Endodermal cell (in vitro differentiated cells): ENCODE results near the gene MTSS2. TPM values are rescaled to one million over a fixed set of nuclear protein-coding genes. Genes with fewer than 3 reads are reported as not detected.

Source experiments
- DNase-seq: peaks from one replicate; pipeline ENCODE4 v3.0.0-alpha.2; 2017
- H3K27ac ChIP-seq: 2 replicates; pipeline ENCODE4 v1.5.1; 2013; ENCODE audit warnings: mild to moderate bottlenecking, low read depth, low read length, moderate library complexity
- H3K27me3 ChIP-seq: 2 replicates; pipeline ENCODE4 v1.6.1; 2013; ENCODE audit warnings: mild to moderate bottlenecking, low read length, moderate library complexity; ENCODE audit not compliant: insufficient read depth, control insufficient read depth, poor library complexity, severe bottlenecking
- H3K36me3 ChIP-seq: 2 replicates; pipeline ENCODE4 v1.7.0; 2013; ENCODE audit warnings: mild to moderate bottlenecking, low read length, moderate library complexity; ENCODE audit not compliant: control insufficient read depth, insufficient read depth
- H3K4me1 ChIP-seq: one replicate; pipeline ENCODE4 v1.7.0; 2013; ENCODE audit warnings: low read length; ENCODE audit not compliant: control insufficient read depth, insufficient read depth
- H3K4me3 ChIP-seq: 2 replicates; pipeline ENCODE4 v1.5.1; 2013; ENCODE audit warnings: mild to moderate bottlenecking, low read length, moderate library complexity
- H3K9ac ChIP-seq: 2 replicates; pipeline ENCODE4 v1.6.1; 2013; ENCODE audit warnings: mild to moderate bottlenecking, low read length, moderate library complexity; ENCODE audit not compliant: poor library complexity, severe bottlenecking; ENCODE audit errors: extremely low read depth
- H3K9me3 ChIP-seq: 2 replicates; pipeline ENCODE4 v1.6.1; 2013; ENCODE audit warnings: mild to moderate bottlenecking, low read length, moderate library complexity; ENCODE audit not compliant: control insufficient read depth
- H3K27ac Mint-ChIP-seq: 2 replicates; pipeline ENCODE4 v1.8.0; 2020; ENCODE audit warnings: mixed read lengths
- H3K27me3 Mint-ChIP-seq: 2 replicates; pipeline ENCODE4 v1.8.0; 2021; ENCODE audit warnings: mild to moderate bottlenecking, mixed read lengths; ENCODE audit not compliant: insufficient read depth
- H3K36me3 Mint-ChIP-seq: 2 replicates; pipeline ENCODE4 v1.8.0; 2020; ENCODE audit warnings: low read depth, mixed read lengths
- H3K4me1 Mint-ChIP-seq: 2 replicates; pipeline ENCODE4 v1.8.0; 2020; ENCODE audit warnings: mixed read lengths
- H3K4me3 Mint-ChIP-seq: 2 replicates; pipeline ENCODE4 v1.8.0; 2020; ENCODE audit warnings: mild to moderate bottlenecking, moderate library complexity, mixed read lengths
- H3K9me3 Mint-ChIP-seq: 2 replicates; pipeline ENCODE4 v1.8.0; 2020; ENCODE audit warnings: mild to moderate bottlenecking, mixed read lengths
- CTCF ChIP-seq: fragments of 200-600 bp; sonication (generic); conservative IDR thresholded peaks from 2 replicates; pipeline ENCODE4 v1.5.0; 2021; ENCODE audit warnings: antibody characterized with exemption, mild to moderate bottlenecking
- WGBS, 2 experiments: methylation state at CpG; one replicate each; pipeline versions ENCODE4 v1.1.5 to v1.1.7; 2013; ENCODE audit warnings: missing lambda C conversion rate in 2 of 2, mixed read lengths in 1 of 2; ENCODE audit not compliant: insufficient coverage in 1 of 2, insufficient read length in 1 of 2; 5-methylcytosine and 5-hydroxymethylcytosine counted together
- total RNA-seq, 2 donors: library from RNA; stranded (reverse); fragmentation: NEBNext Ultra II Directional in 1 of 2; extraction: Animal tissue kit (Norgen Biotek cat#: 25700) in 1 of 2; gene quantifications; 2 replicates in 1 of 2; 3 replicates in 1 of 2; pipeline ENCODE4 v1.2.1, GENCODE V29; 2021

Gene MTSS2
- total RNA-seq, 2 donors from 2014 or later, result 23.4 to 24.0 TPM

GRCh38 chr16:70653809-70654771 is 31.8 kb downstream of the MTSS2 start:
- 69 to 71% methylated on average over 32 to 35 of the region's 35 CpGs for WGBS, 2 experiments
- Histone ChIP-seq H3K9me3 (peaks cover 4% of the 10 kb centered on the region), H3K27me3 (no peaks in the 10 kb centered on the region), H3K4me1 (no peaks in the 10 kb centered on the region), H3K27ac (no peak overlapping the region), H3K36me3 (no peaks in the 10 kb centered on the region), H3K4me3 (no peak overlapping the region), H3K9ac (no peak overlapping the region)
- DNase-seq, result peak; percentile 97
- no peak overlapping the region for H3K27ac Mint-ChIP-seq
- peaks cover 2% of the 10 kb centered on the region for H3K9me3 Mint-ChIP-seq
- H3K27me3 Mint-ChIP-seq, result no peaks in the 10 kb centered on the region
- H3K36me3 Mint-ChIP-seq, result peaks cover 6% of the 10 kb centered on the region
- H3K4me3 Mint-ChIP-seq, result no peak overlapping the region
- peaks cover 8% of the 10 kb centered on the region for H3K4me1 Mint-ChIP-seq
- TF ChIP-seq CTCF, result peak; percentile 94

GRCh38 chr16:70653406-70653805 is 32.4 kb downstream of the MTSS2 start:
- Mint-ChIP-seq H3K9me3 (peaks cover 9% of the 10 kb centered on the region), H3K27me3 (no peaks in the 10 kb centered on the region), H3K4me3 (no peak overlapping the region), H3K36me3 (peaks cover 12% of the 10 kb centered on the region), H3K4me1 (peaks cover 8% of the 10 kb centered on the region), H3K27ac (no peak overlapping the region)
- no peaks in the 10 kb centered on the region for H3K4me1 ChIP-seq
- H3K36me3 ChIP-seq, result no peaks in the 10 kb centered on the region
- no peak overlapping the region for H3K4me3 ChIP-seq
- peaks cover 11% of the 10 kb centered on the region for H3K9me3 ChIP-seq
- no peaks in the 10 kb centered on the region for H3K27me3 ChIP-seq
- DNase-seq, result no peak
- TF ChIP-seq CTCF, result no peak
- WGBS, 2 experiments, result 91 to 95% methylated on average over 3 to 4 of the region's 4 CpGs
- no peak overlapping the region for H3K27ac ChIP-seq
- no peak overlapping the region for H3K9ac ChIP-seq

- peaks cover 20% of the 10 kb centered on the region for H3K36me3 Mint-ChIP-seq
- peaks cover 11% of the 10 kb centered on the region for H3K9me3 ChIP-seq
- peaks cover 8% of the 10 kb centered on the region for H3K4me1 Mint-ChIP-seq
- H3K27ac Mint-ChIP-seq, result no peak overlapping the region
- 96 to 100% methylated on average over 1 to 2 of the region's 2 CpGs for WGBS, 2 experiments
- no peak overlapping the region for H3K27ac ChIP-seq
- no peak overlapping the region for H3K4me3 Mint-ChIP-seq
- H3K27me3 Mint-ChIP-seq, result no peaks in the 10 kb centered on the region
- DNase-seq, result no peak
- no peaks in the 10 kb centered on the region for H3K36me3 ChIP-seq
- H3K27me3 ChIP-seq, result no peaks in the 10 kb centered on the region
- H3K9ac ChIP-seq, result no peak overlapping the region
- H3K9me3 Mint-ChIP-seq, result peaks cover 15% of the 10 kb centered on the region
- no peak overlapping the region for H3K4me3 ChIP-seq
- TF ChIP-seq CTCF, result no peak
- no peaks in the 10 kb centered on the region for H3K4me1 ChIP-seq
Observed at GRCh38 chr16:70652322-70652721, 33.5 kb downstream of the MTSS2 start.
